ENCODE data around the gene PRRT1. TPM values are rescaled to one million over a fixed set of nuclear protein-coding genes. Genes with fewer than 3 reads are reported as not detected.
A peak's percentile ranks its signal among the peaks of the same experiment; 100 is the strongest.

The PRRT1 gene
- total and polyA plus RNA-seq, 2 of the 4 experiments (the other 2 are of a cell fraction), result 0.99 TPM; not detected in 1

- intact Hi-C loops (cut with micrococcal nuclease), result loop anchor here (1.0 kb wide), 3 partner anchors 41 to 76 kb away; partner anchors contain the start of genes FKBPL and PPT2
- H3K18ac ChIP-seq (ENCODE audit: low read depth, low read length), result no peak overlapping the region
- no peak overlapping the region for H2AK5ac ChIP-seq (ENCODE audit: low read depth, low read length)
- peaks cover 25% of the 10 kb centered on the region for H3K9me1 ChIP-seq (ENCODE audit: insufficient read depth, low read length)
- H3K4me1 ChIP-seq (ENCODE audit: control insufficient read depth, insufficient read depth, low read length), result peaks cover 15% of the 10 kb centered on the region
- peak overlapping the region; percentile 88 for H2AK9ac ChIP-seq (replicated peaks; ENCODE audit: low read depth, low read length, poor library complexity)
- H2BK5ac ChIP-seq (ENCODE audit: low read depth, low read length, poor library complexity, severe bottlenecking), result no peak overlapping the region
- H4K8ac ChIP-seq (ENCODE audit: low read depth in 2 of 2, low read length in 2 of 2), result no peak overlapping the region; a peak in 1 of 4 replicates
- POLR2A ChIA-PET (ENCODE audit: unreplicated experiment), result interaction anchor here (0.8 to 1.2 kb wide), 4 partner anchors 10 to 776 kb away, joined by 4 to 7 read pairs (median 4); no protein-coding TSS in a partner anchor
- TF ChIP-seq MXI1 (IDR thresholded peaks at IDR 0.05; ENCODE audit: borderline replicate concordance, low read depth, low read length), result peak; percentile 90
- peak; percentile 45 for TF ChIP-seq USF2 (IDR thresholded peaks at IDR 0.05; ENCODE audit: low read depth, low read length)
- no peak for TF ChIP-seq RFX5 (IDR thresholded peaks at IDR 0.05; ENCODE audit: low read depth, low read length)
- TF ChIP-seq MAZ (IDR thresholded peaks at IDR 0.05; ENCODE audit: borderline replicate concordance, low read depth, low read length), result peak; percentile 97; the same call in 1 of the 2 replicates
- peak; percentile 49 for TF ChIP-seq CTCF (conservative IDR thresholded peaks at IDR 0.05; ENCODE audit: low read depth, low read length)
- dilution Hi-C loops (cut with HindIII; ENCODE audit: low sequenced_read_pairs, unreplicated experiment), result no loop called here
- H4K5ac ChIP-seq (ENCODE audit: low read depth, low read length), result no peak overlapping the region
- H3K4ac ChIP-seq (ENCODE audit: low read depth, low read length), result no peak overlapping the region
- H3K27ac ChIP-seq (ENCODE audit: insufficient read depth, low read length), result no peak overlapping the region
- in situ Hi-C loops (cut with MboI; ENCODE audit: low sequenced_read_pairs), result loop anchor here (25.0 kb wide), 1 partner anchor 767 kb away; the partner anchor contains the start of genes BRD2 and HLA-DMA
- H2BK20ac ChIP-seq (ENCODE audit: low read depth, low read length), result no peak overlapping the region
- H3K27me3 ChIP-seq (ENCODE audit: control insufficient read depth, insufficient read depth, low read length), result no peaks in the 10 kb centered on the region
- H3K14ac ChIP-seq (replicated peaks; ENCODE audit: low read depth, low read length), result no peak overlapping the region
- peak overlapping the region; percentile 98 for H2AFZ ChIP-seq (replicated peaks; ENCODE audit: low read length, poor library complexity)
- H3K79me1 ChIP-seq (ENCODE audit: low read depth in 1 of 2, low read length in 2 of 2), result peaks cover 18 to 43% of the 10 kb centered on the region in 2 experiments
- no peak overlapping the region for H2BK15ac ChIP-seq (ENCODE audit: low read depth, low read length)
- BruUV-seq (replicated peaks), result no TSS peak
- H4K91ac ChIP-seq (ENCODE audit: insufficient read depth, low read depth, low read length), result no peak overlapping the region
- H3K4me3 ChIP-seq (ENCODE audit: insufficient read depth, low read depth, low read length), result no peak overlapping the region
- H3K4me2 ChIP-seq (ENCODE audit: low read depth, low read length), result no peak overlapping the region
- no peak overlapping the region for H2BK120ac ChIP-seq (ENCODE audit: low read depth, low read length)
- ATAC-seq (ENCODE audit: low read depth) (peak; percentile 92), DNase-seq (peak; percentile 99)
- no peaks in the 10 kb centered on the region for H3K36me3 ChIP-seq (ENCODE audit: control insufficient read depth, insufficient read depth, low read length)
- no peak overlapping the region for H3K23ac ChIP-seq (ENCODE audit: low read depth, low read length)
- H4K20me1 ChIP-seq (ENCODE audit: insufficient read depth, low read length), result no peaks in the 10 kb centered on the region
- H3K56ac ChIP-seq (ENCODE audit: extremely low read depth, insufficient read depth, low read length), result no peak overlapping the region
- no peak overlapping the region for H3K9ac ChIP-seq (ENCODE audit: low read depth, low read length)
- H3K9me3 ChIP-seq (ENCODE audit: control insufficient read depth, insufficient read depth, low read length), result no peaks in the 10 kb centered on the region
- CTCF ChIA-PET, result interaction anchor here (0.8 to 1.1 kb wide), 3 partner anchors 45 to 674 kb away, joined by 4 to 6 read pairs (median 4); no protein-coding TSS in a partner anchor
- WGBS, 2 experiments (ENCODE audit: extremely low coverage in 2 of 2, insufficient read length in 1 of 2), result 0% methylated on average over 18 of the region's 25 CpGs; no CpG with 5 or more reads in 1 of the 2 experiments
Observed at GRCh38 chr6:32195652-32195901, 43.8 kb upstream of the PRRT1 start.

Data from IMR-90 (cell line).